OCI-LY3 (cell line): ENCODE results near the gene TBX1.

Source experiments
- H2AFZ ChIP-seq: fragments of 200-600, 300-600 bp; shearing (Covaris generic); 2 replicates; pipeline ENCODE4 v1.6.0; 2014; ENCODE audit warnings: antibody characterized with exemption, low read depth, low read length
- H3K27ac ChIP-seq: fragments of 200-600, 300-600 bp; sonication (generic); 2 replicates; pipeline ENCODE4 v1.5.1; 2014; ENCODE audit warnings: mild to moderate bottlenecking, low read length, moderate library complexity, mixed read lengths
- H3K27me3 ChIP-seq: fragments of 200-600, 300-600 bp; sonication (generic); 2 replicates; pipeline ENCODE4 v1.6.1; 2014; ENCODE audit warnings: low read depth, low read length, mixed read lengths
- H3K36me3 ChIP-seq: fragments of 200-600, 300-600 bp; sonication (generic); replicated peaks from 2 replicates; pipeline ENCODE3; 2014; ENCODE audit warnings: low read depth, low read length, mixed read lengths
- H3K4me1 ChIP-seq: fragments of 300-600, 200-600 bp; sonication (generic); 2 replicates; pipeline ENCODE4 v1.6.1; 2014; ENCODE audit warnings: low read length, mixed read lengths
- H3K4me2 ChIP-seq: fragments of 200-600, 300-600 bp; sonication (generic); 2 replicates; pipeline ENCODE4 v1.6.1; 2014; ENCODE audit warnings: low read length, mixed read lengths
- H3K4me3 ChIP-seq: fragments of 300-600, 200-600 bp; sonication (generic); 2 replicates; pipeline ENCODE4 v1.5.1; 2014; ENCODE audit warnings: antibody characterized with exemption, mild to moderate bottlenecking, low read length, moderate library complexity
- H3K79me2 ChIP-seq: fragments of 300-600, 200-600 bp; shearing (Covaris generic); 2 replicates; pipeline ENCODE4 v1.6.1; 2014; ENCODE audit warnings: mild to moderate bottlenecking, low read length, mixed read lengths
- H3K9ac ChIP-seq: fragments of 300-600, 200-600 bp; shearing (Covaris generic); 2 replicates; pipeline ENCODE4 v1.6.0; 2014; ENCODE audit warnings: mild to moderate bottlenecking, low read length, moderate library complexity
- H3K9me3 ChIP-seq: fragments of 200-600, 300-600 bp; shearing (Covaris generic); 2 replicates; pipeline ENCODE4 v1.6.1; 2014; ENCODE audit warnings: low read length, mixed read lengths; ENCODE audit not compliant: insufficient read depth
- H4K20me1 ChIP-seq: fragments of 200-600, 300-600 bp; sonication (generic); 2 replicates; pipeline ENCODE4 v1.6.1; 2016; ENCODE audit warnings: low read length, mixed read lengths; ENCODE audit not compliant: insufficient read depth
- CTCF ChIP-seq: fragments of 200-600, 300-600 bp; sonication (generic); IDR thresholded peaks from 2 replicates; pipeline ENCODE4 v1.5.1; 2014; ENCODE audit warnings: antibody characterized with exemption, low read length, low read depth
- EZH2phosphoT487 ChIP-seq: fragments of 200-600 bp; shearing (Covaris generic); IDR thresholded peaks from 2 replicates; pipeline ENCODE4 v1.6.1; 2018; ENCODE audit warnings: antibody characterized with exemption, mixed run types, low read depth

TBX1 gene

GRCh38 chr22:19734837-19735382 is 25.7 kb upstream of the TBX1 start:
- Histone ChIP-seq H4K20me1 (no peaks in the 10 kb centered on the region), H3K36me3 (no peaks in the 10 kb centered on the region), H3K27ac (no peak overlapping the region), H3K4me2 (no peak overlapping the region), H2AFZ (no peak overlapping the region), H3K4me1 (no peaks in the 10 kb centered on the region), H3K9ac (no peak overlapping the region), H3K27me3 (no peaks in the 10 kb centered on the region), H3K79me2 (no peaks in the 10 kb centered on the region), H3K9me3 (no peaks in the 10 kb centered on the region), H3K4me3 (no peak overlapping the region)
- TF ChIP-seq CTCF (no peak), EZH2phosphoT487 (no peak)

GRCh38 chr22:19735665-19736510 is 24.7 kb upstream of the TBX1 start:
- Histone ChIP-seq H3K9ac (no peak overlapping the region), H3K4me2 (no peak overlapping the region), H3K36me3 (no peaks in the 10 kb centered on the region), H3K79me2 (no peaks in the 10 kb centered on the region), H3K4me1 (no peaks in the 10 kb centered on the region), H4K20me1 (no peaks in the 10 kb centered on the region), H3K4me3 (no peak overlapping the region), H3K27ac (no peak overlapping the region), H3K27me3 (no peaks in the 10 kb centered on the region), H2AFZ (no peak overlapping the region), H3K9me3 (no peaks in the 10 kb centered on the region)
- no peak for TF ChIP-seq EZH2phosphoT487
- TF ChIP-seq CTCF: no peak

- H3K9me3 ChIP-seq: no peaks in the 10 kb centered on the region
- H3K79me2 ChIP-seq: no peaks in the 10 kb centered on the region
- H3K27me3 ChIP-seq: no peaks in the 10 kb centered on the region
- no peak overlapping the region for H2AFZ ChIP-seq
- H3K4me1 ChIP-seq: no peaks in the 10 kb centered on the region
- H3K36me3 ChIP-seq: no peaks in the 10 kb centered on the region
- no peak overlapping the region for H3K4me3 ChIP-seq
- no peaks in the 10 kb centered on the region for H4K20me1 ChIP-seq
- H3K4me2 ChIP-seq: no peak overlapping the region
- H3K9ac ChIP-seq: no peak overlapping the region
- TF ChIP-seq EZH2phosphoT487 (no peak), CTCF (no peak)
- H3K27ac ChIP-seq: no peak overlapping the region
Measured at GRCh38 chr22:19737846-19738663, 22.5 kb upstream of the TBX1 start.
